ENCODE data around the gene UGT2B10. TPM values are rescaled to one million over a fixed set of nuclear protein-coding genes. Genes with fewer than 3 reads are reported as not detected.

UGT2B10 gene
- total and polyA plus RNA-seq, 2 of the 13 experiments (the other 11 are each of a cell fraction or from before 2014, with no cell fraction given) = 107 to 148 TPM

DNA sequence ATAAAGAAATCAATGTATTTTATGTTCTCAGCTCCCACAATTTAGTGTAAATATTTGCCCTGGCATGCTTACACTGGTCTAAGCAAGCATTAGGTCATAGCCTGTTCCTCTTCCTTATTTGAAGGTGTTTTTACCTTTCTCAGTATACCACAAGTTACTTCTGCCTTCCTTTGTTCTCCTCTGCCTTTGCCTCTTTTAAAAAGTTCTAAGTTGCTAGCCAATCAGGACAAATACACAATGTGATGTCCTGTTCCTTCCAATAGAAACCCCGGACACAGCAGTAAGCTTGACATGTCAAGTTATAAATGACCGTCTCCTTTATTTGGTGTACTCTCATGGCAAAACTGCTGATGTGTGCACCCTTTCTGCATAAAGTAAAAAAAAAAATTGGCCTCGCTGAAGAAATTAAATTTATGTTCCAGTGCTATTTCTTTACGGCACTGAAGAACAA lies 49.4 kb downstream of the UGT2B10 start (continued):
- TF ChIP-seq, protein P1, sequence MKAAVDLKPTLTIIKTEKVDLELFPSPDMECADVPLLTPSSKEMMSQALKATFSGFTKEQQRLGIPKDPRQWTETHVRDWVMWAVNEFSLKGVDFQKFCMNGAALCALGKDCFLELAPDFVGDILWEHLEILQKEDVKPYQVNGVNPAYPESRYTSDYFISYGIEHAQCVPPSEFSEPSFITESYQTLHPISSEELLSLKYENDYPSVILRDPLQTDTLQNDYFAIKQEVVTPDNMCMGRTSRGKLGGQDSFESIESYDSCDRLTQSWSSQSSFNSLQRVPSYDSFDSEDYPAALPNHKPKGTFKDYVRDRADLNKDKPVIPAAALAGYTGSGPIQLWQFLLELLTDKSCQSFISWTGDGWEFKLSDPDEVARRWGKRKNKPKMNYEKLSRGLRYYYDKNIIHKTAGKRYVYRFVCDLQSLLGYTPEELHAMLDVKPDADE (CRISPR knock-in tag; IDR thresholded peaks at IDR 0.05) = no peak
- no peak for TF ChIP-seq CBFB (CRISPR knock-in tag; IDR thresholded peaks at IDR 0.05)
- no peak for TF ChIP-seq XRCC5 (optimal IDR thresholded peaks at IDR 0.05; ENCODE audit: low read length)
- TF ChIP-seq ZNF549 (CRISPR knock-in tag; IDR thresholded peaks at IDR 0.05) = no peak
- no peak for TF ChIP-seq JUND (CRISPR knock-in tag; IDR thresholded peaks at IDR 0.05)
- TF ChIP-seq, protein P2, sequence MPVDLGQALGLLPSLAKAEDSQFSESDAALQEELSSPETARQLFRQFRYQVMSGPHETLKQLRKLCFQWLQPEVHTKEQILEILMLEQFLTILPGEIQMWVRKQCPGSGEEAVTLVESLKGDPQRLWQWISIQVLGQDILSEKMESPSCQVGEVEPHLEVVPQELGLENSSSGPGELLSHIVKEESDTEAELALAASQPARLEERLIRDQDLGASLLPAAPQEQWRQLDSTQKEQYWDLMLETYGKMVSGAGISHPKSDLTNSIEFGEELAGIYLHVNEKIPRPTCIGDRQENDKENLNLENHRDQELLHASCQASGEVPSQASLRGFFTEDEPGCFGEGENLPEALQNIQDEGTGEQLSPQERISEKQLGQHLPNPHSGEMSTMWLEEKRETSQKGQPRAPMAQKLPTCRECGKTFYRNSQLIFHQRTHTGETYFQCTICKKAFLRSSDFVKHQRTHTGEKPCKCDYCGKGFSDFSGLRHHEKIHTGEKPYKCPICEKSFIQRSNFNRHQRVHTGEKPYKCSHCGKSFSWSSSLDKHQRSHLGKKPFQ (CRISPR knock-in tag; IDR thresholded peaks at IDR 0.05; ENCODE audit: insufficient replicate concordance) = no peak
- no peak for TF ChIP-seq CAMTA2 (CRISPR knock-in tag; IDR thresholded peaks at IDR 0.05; ENCODE audit: borderline replicate concordance)
- TF ChIP-seq ZC3H13 (CRISPR knock-in tag; IDR thresholded peaks at IDR 0.05) = no peak
- TF ChIP-seq ZNF777 (CRISPR knock-in tag; IDR thresholded peaks at IDR 0.05) = no peak
- TF ChIP-seq ZNF7 (CRISPR knock-in tag; IDR thresholded peaks at IDR 0.05) = no peak
- TF ChIP-seq, protein P3, sequence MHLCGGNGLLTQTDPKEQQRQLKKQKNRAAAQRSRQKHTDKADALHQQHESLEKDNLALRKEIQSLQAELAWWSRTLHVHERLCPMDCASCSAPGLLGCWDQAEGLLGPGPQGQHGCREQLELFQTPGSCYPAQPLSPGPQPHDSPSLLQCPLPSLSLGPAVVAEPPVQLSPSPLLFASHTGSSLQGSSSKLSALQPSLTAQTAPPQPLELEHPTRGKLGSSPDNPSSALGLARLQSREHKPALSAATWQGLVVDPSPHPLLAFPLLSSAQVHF (CRISPR knock-in tag; IDR thresholded peaks at IDR 0.05) = no peak
- TF ChIP-seq, protein P4, sequence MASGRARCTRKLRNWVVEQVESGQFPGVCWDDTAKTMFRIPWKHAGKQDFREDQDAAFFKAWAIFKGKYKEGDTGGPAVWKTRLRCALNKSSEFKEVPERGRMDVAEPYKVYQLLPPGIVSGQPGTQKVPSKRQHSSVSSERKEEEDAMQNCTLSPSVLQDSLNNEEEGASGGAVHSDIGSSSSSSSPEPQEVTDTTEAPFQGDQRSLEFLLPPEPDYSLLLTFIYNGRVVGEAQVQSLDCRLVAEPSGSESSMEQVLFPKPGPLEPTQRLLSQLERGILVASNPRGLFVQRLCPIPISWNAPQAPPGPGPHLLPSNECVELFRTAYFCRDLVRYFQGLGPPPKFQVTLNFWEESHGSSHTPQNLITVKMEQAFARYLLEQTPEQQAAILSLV (CRISPR knock-in tag; IDR thresholded peaks at IDR 0.05; ENCODE audit: borderline replicate concordance) = no peak
- no peak for TF ChIP-seq ZMYM2 (CRISPR knock-in tag; IDR thresholded peaks at IDR 0.05)
- no peak for TF ChIP-seq PHF8 (CRISPR knock-in tag; IDR thresholded peaks at IDR 0.05)
- no peak for TF ChIP-seq ZNF225 (CRISPR knock-in tag; IDR thresholded peaks at IDR 0.05)
- no peak for TF ChIP-seq MAF1 (CRISPR knock-in tag; IDR thresholded peaks at IDR 0.05; ENCODE audit: borderline replicate concordance)
- no peak for TF ChIP-seq ZNF547 (CRISPR knock-in tag; IDR thresholded peaks at IDR 0.05)
- no peak for TF ChIP-seq ZNF484 (CRISPR knock-in tag; IDR thresholded peaks at IDR 0.05; ENCODE audit: borderline replicate concordance, low read depth)
- TF ChIP-seq, protein P5, sequence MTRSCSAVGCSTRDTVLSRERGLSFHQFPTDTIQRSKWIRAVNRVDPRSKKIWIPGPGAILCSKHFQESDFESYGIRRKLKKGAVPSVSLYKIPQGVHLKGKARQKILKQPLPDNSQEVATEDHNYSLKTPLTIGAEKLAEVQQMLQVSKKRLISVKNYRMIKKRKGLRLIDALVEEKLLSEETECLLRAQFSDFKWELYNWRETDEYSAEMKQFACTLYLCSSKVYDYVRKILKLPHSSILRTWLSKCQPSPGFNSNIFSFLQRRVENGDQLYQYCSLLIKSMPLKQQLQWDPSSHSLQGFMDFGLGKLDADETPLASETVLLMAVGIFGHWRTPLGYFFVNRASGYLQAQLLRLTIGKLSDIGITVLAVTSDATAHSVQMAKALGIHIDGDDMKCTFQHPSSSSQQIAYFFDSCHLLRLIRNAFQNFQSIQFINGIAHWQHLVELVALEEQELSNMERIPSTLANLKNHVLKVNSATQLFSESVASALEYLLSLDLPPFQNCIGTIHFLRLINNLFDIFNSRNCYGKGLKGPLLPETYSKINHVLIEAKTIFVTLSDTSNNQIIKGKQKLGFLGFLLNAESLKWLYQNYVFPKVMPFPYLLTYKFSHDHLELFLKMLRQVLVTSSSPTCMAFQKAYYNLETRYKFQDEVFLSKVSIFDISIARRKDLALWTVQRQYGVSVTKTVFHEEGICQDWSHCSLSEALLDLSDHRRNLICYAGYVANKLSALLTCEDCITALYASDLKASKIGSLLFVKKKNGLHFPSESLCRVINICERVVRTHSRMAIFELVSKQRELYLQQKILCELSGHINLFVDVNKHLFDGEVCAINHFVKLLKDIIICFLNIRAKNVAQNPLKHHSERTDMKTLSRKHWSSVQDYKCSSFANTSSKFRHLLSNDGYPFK (CRISPR knock-in tag; IDR thresholded peaks at IDR 0.05; ENCODE audit: borderline replicate concordance) = no peak
- TF ChIP-seq, protein P6, sequence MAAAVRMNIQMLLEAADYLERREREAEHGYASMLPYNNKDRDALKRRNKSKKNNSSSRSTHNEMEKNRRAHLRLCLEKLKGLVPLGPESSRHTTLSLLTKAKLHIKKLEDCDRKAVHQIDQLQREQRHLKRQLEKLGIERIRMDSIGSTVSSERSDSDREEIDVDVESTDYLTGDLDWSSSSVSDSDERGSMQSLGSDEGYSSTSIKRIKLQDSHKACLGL (CRISPR knock-in tag; IDR thresholded peaks at IDR 0.05) = no peak
- TF ChIP-seq, protein P7, sequence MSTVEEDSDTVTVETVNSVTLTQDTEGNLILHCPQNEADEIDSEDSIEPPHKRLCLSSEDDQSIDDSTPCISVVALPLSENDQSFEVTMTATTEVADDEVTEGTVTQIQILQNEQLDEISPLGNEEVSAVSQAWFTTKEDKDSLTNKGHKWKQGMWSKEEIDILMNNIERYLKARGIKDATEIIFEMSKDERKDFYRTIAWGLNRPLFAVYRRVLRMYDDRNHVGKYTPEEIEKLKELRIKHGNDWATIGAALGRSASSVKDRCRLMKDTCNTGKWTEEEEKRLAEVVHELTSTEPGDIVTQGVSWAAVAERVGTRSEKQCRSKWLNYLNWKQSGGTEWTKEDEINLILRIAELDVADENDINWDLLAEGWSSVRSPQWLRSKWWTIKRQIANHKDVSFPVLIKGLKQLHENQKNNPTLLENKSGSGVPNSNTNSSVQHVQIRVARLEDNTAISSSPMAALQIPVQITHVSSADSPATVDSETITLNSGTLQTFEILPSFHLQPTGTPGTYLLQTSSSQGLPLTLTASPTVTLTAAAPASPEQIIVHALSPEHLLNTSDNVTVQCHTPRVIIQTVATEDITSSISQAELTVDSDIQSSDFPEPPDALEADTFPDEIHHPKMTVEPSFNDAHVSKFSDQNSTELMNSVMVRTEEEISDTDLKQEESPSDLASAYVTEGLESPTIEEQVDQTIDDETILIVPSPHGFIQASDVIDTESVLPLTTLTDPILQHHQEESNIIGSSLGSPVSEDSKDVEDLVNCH (CRISPR knock-in tag; IDR thresholded peaks at IDR 0.05) = no peak
